Measurements from ENCODE around the gene MKNK2.

The MKNK2 gene

GRCh38 chr19:2079076-2079864, 28.2 kb upstream of the MKNK2 start:
- in situ Hi-C loops (cut with HindIII; ENCODE audit: low sequenced_read_pairs) = no loop called here
- DNase-seq (ENCODE audit: low read depth, low spot score) = no peak
- H3K4me3 ChIP-seq (ENCODE audit: low read depth, low read length) = no peak overlapping the region
- TF ChIP-seq CTCF (IDR thresholded peaks at IDR 0.05; ENCODE audit: low read depth, low read length) = no peak

GRCh38 chr19:2077833-2078619, 27.0 kb upstream of the MKNK2 start:
- DNase-seq (ENCODE audit: low read depth, low spot score) = no peak
- no peak for TF ChIP-seq CTCF (IDR thresholded peaks at IDR 0.05; ENCODE audit: low read depth, low read length)
- H3K4me3 ChIP-seq (ENCODE audit: low read depth, low read length) = no peak overlapping the region
- in situ Hi-C loops (cut with HindIII; ENCODE audit: low sequenced_read_pairs) = no loop called here

GRCh38 chr19:2077398-2077797, 26.4 kb upstream of the MKNK2 start:
- in situ Hi-C loops (cut with HindIII; ENCODE audit: low sequenced_read_pairs) = no loop called here
- H3K4me3 ChIP-seq (ENCODE audit: low read depth, low read length) = no peak overlapping the region
- no peak for TF ChIP-seq CTCF (IDR thresholded peaks at IDR 0.05; ENCODE audit: low read depth, low read length)
- no peak for DNase-seq (ENCODE audit: low read depth, low spot score)

GRCh38 chr19:2076526-2076944, 25.5 kb upstream of the MKNK2 start:
- no peak for TF ChIP-seq CTCF (IDR thresholded peaks at IDR 0.05; ENCODE audit: low read depth, low read length)
- no peak for DNase-seq (ENCODE audit: low read depth, low spot score)
- no peak overlapping the region for H3K4me3 ChIP-seq (ENCODE audit: low read depth, low read length)
- in situ Hi-C loops (cut with HindIII; ENCODE audit: low sequenced_read_pairs) = no loop called here

- in situ Hi-C loops (cut with HindIII; ENCODE audit: low sequenced_read_pairs) = no loop called here
- no peak for TF ChIP-seq CTCF (IDR thresholded peaks at IDR 0.05; ENCODE audit: low read depth, low read length)
- H3K4me3 ChIP-seq (ENCODE audit: low read depth, low read length) = no peak overlapping the region
- DNase-seq (ENCODE audit: low read depth, low spot score) = no peak
Observed at GRCh38 chr19:2072757-2073551, 21.9 kb upstream of the MKNK2 start.

GRCh38 chr19:2070986-2071673, 20.1 kb upstream of the MKNK2 start:
- H3K4me3 ChIP-seq (ENCODE audit: low read depth, low read length) = no peak overlapping the region
- DNase-seq (ENCODE audit: low read depth, low spot score) = no peak
- in situ Hi-C loops (cut with HindIII; ENCODE audit: low sequenced_read_pairs) = no loop called here
- TF ChIP-seq CTCF (IDR thresholded peaks at IDR 0.05; ENCODE audit: low read depth, low read length) = no peak
